H9 (cell line): ENCODE measurements around the gene SEC61B. TPM values are rescaled to one million over a fixed set of nuclear protein-coding genes. Genes with fewer than 3 reads are reported as not detected.

ENCODE experiments used
- DNase-seq: peaks from one replicate; pipeline ENCODE4 v3.0.0-alpha.2; 2017
- H2AFZ ChIP-seq: one replicate; pipeline ENCODE4 v1.6.1; 2013; ENCODE audit warnings: mild to moderate bottlenecking, low read length, control low read depth, moderate library complexity
- H2AK5ac ChIP-seq: 2 replicates; pipeline ENCODE4 v1.6.1; 2013; ENCODE audit warnings: low read length, control low read depth, mixed read lengths; ENCODE audit not compliant: insufficient read length
- H2BK120ac ChIP-seq: one replicate; pipeline ENCODE4 v1.6.1; 2013; ENCODE audit warnings: low read depth, mild to moderate bottlenecking, low read length, control low read depth, inconsistent platforms; ENCODE audit not compliant: poor library complexity, severe bottlenecking
- H2BK12ac ChIP-seq: 2 replicates; pipeline ENCODE4 v1.6.1; 2013; ENCODE audit warnings: low read length, control low read depth, mixed read lengths, low read depth; ENCODE audit not compliant: insufficient read length
- H2BK15ac ChIP-seq: 2 replicates; pipeline ENCODE4 v1.6.1; 2013; ENCODE audit warnings: low read depth, low read length, control low read depth
- H2BK20ac ChIP-seq: one replicate; pipeline ENCODE4 v1.6.1; 2013; ENCODE audit warnings: low read depth, mild to moderate bottlenecking, low read length, control low read depth, inconsistent platforms; ENCODE audit not compliant: poor library complexity, severe bottlenecking
- H2BK5ac ChIP-seq: 2 replicates; pipeline ENCODE4 v1.6.1; 2013; ENCODE audit warnings: low read length, control low read depth, mixed read lengths; ENCODE audit not compliant: insufficient read length
- H3K14ac ChIP-seq: 2 replicates; pipeline ENCODE4 v1.6.1; 2013; ENCODE audit warnings: low read length, control low read depth; ENCODE audit not compliant: insufficient read depth
- H3K18ac ChIP-seq: 2 replicates; pipeline ENCODE4 v1.6.1; 2013; ENCODE audit warnings: low read depth, mild to moderate bottlenecking, mixed read lengths, low read length, control low read depth; ENCODE audit not compliant: insufficient read length
- H3K23ac ChIP-seq: 2 replicates; pipeline ENCODE4 v1.6.1; 2013; ENCODE audit warnings: low read length, control low read depth, mixed read lengths, low read depth; ENCODE audit not compliant: insufficient read length
- H3K23me2 ChIP-seq: 2 replicates; pipeline ENCODE4 v1.6.1; 2013; ENCODE audit warnings: low read depth, mild to moderate bottlenecking, mixed read lengths, low read length, control low read depth; ENCODE audit not compliant: insufficient read length, poor library complexity, severe bottlenecking
- H3K27ac ChIP-seq: 2 replicates; pipeline ENCODE4 v1.5.1; 2013; ENCODE audit warnings: low read length, control low read depth, mixed read lengths, low read depth; ENCODE audit not compliant: insufficient read length
- H3K27me3 ChIP-seq: 2 replicates; pipeline ENCODE4 v1.6.1; 2013; ENCODE audit warnings: low read length, control low read depth, inconsistent platforms; ENCODE audit not compliant: insufficient read depth
- H3K4ac ChIP-seq: 2 replicates; pipeline ENCODE4 v1.6.1; 2013; ENCODE audit warnings: low read depth, mild to moderate bottlenecking, control low read depth, inconsistent platforms, low read length, moderate library complexity
- H3K4me1 ChIP-seq: 2 replicates; pipeline ENCODE4 v1.6.1; 2013; ENCODE audit warnings: low read length, control low read depth, inconsistent platforms; ENCODE audit not compliant: insufficient read depth
- H3K4me2 ChIP-seq: 2 replicates; pipeline ENCODE4 v1.6.1; 2013; ENCODE audit warnings: low read length, control low read depth, mixed read lengths; ENCODE audit not compliant: insufficient read length, insufficient read depth
- H3K56ac ChIP-seq: 2 replicates; pipeline ENCODE4 v1.6.1; 2013; ENCODE audit warnings: low read depth, mild to moderate bottlenecking, mixed read lengths, low read length, control low read depth; ENCODE audit not compliant: insufficient read length
- H3K79me1 ChIP-seq: 2 replicates; pipeline ENCODE4 v1.6.1; 2013; ENCODE audit warnings: low read depth, mild to moderate bottlenecking, moderate library complexity, low read length, control low read depth, inconsistent platforms; ENCODE audit not compliant: insufficient read depth, poor library complexity, severe bottlenecking
- H3K79me2 ChIP-seq: 2 replicates; pipeline ENCODE4 v1.6.1; 2013; ENCODE audit warnings: low read length, control low read depth, inconsistent platforms; ENCODE audit not compliant: insufficient read depth
- H3K9ac ChIP-seq: 2 replicates; pipeline ENCODE4 v1.6.1; 2013; ENCODE audit warnings: low read length, control low read depth, mixed read lengths; ENCODE audit not compliant: insufficient read length; ENCODE audit errors: extremely low read depth
- H3K9me3 ChIP-seq: one replicate; pipeline ENCODE4 v1.6.1; 2013; ENCODE audit warnings: low read depth, low read length, inconsistent platforms; ENCODE audit not compliant: control insufficient read depth
- H3T11ph ChIP-seq: one replicate; pipeline ENCODE4 v1.6.1; 2013; ENCODE audit warnings: mild to moderate bottlenecking, low read length, control low read depth, inconsistent platforms
- H4K20me1 ChIP-seq: one replicate; pipeline ENCODE4 v1.6.1; 2013; ENCODE audit not compliant: control insufficient read depth, insufficient read length, insufficient read depth
- H4K5ac ChIP-seq: 2 replicates; pipeline ENCODE4 v1.6.1; 2013; ENCODE audit warnings: low read depth, mild to moderate bottlenecking, mixed read lengths, low read length, control low read depth; ENCODE audit not compliant: insufficient read length
- H4K8ac ChIP-seq: replicated peaks from 2 replicates; pipeline ENCODE4 v1.6.1; 2013; ENCODE audit warnings: low read length, control low read depth, mixed read lengths, low read depth; ENCODE audit not compliant: insufficient read length
- H4K91ac ChIP-seq: 2 replicates; pipeline ENCODE4 v1.6.1; 2013; ENCODE audit warnings: low read depth, mild to moderate bottlenecking, moderate library complexity, mixed read lengths, low read length, control low read depth; ENCODE audit not compliant: insufficient read length
- H3K27ac Mint-ChIP-seq, 3 experiments: 2 replicates in 2 of 3; 3 replicates in 1 of 3; pipeline ENCODE4 v1.8.0; 2020 to 2021; ENCODE audit warnings: mixed read lengths in 3 of 3, mild to moderate bottlenecking in 1 of 3, moderate library complexity in 1 of 3
- H3K27me3 Mint-ChIP-seq: 2 replicates; pipeline ENCODE4 v1.8.0; 2021; ENCODE audit warnings: low read depth, mild to moderate bottlenecking, moderate library complexity, mixed read lengths
- H3K36me3 Mint-ChIP-seq, 3 experiments: 2 replicates in 2 of 3; 3 replicates in 1 of 3; pipeline ENCODE4 v1.8.0; 2020 to 2021; ENCODE audit warnings: low read depth in 3 of 3, mixed read lengths in 3 of 3; ENCODE audit not compliant: insufficient read depth in 1 of 3
- H3K4me1 Mint-ChIP-seq, 2 experiments: 2 replicates each; pipeline ENCODE4 v1.8.0; 2020; ENCODE audit warnings: mixed read lengths in 2 of 2
- H3K4me3 Mint-ChIP-seq, 2 experiments: 2 replicates in 1 of 2; 3 replicates in 1 of 2; pipeline ENCODE4 v1.8.0; 2020 to 2021; ENCODE audit warnings: mild to moderate bottlenecking in 2 of 2, mixed read lengths in 2 of 2, moderate library complexity in 1 of 2
- H3K9me3 Mint-ChIP-seq, 2 experiments: 2 replicates in 1 of 2; 3 replicates in 1 of 2; pipeline ENCODE4 v1.8.0; 2020; ENCODE audit warnings: mild to moderate bottlenecking in 2 of 2, mixed read lengths in 2 of 2, moderate library complexity in 1 of 2
- WGBS: extraction: QIAGEN DNeasy Blood & Tissue Kit; methylation state at CpG from one replicate; pipeline ENCODE4 v1.1.7; 2013; ENCODE audit warnings: missing lambda C conversion rate, low lambda C conversion rate, mixed read lengths; ENCODE audit not compliant: insufficient read length; ENCODE audit errors: extremely low coverage; 5-methylcytosine and 5-hydroxymethylcytosine counted together
- total RNA-seq: library from RNA; stranded (reverse); gene quantifications from 2 replicates; pipeline ENCODE4 v1.2.1, GENCODE V29; 2021
- TF ChIP-seq, protein P1 (sequence below): fragments of 200-600 bp; sonication (generic); conservative IDR thresholded peaks from 3 replicates; pipeline ENCODE4 v1.8.0; 2021; ENCODE audit warnings: antibody characterized with exemption, mild to moderate bottlenecking

The SEC61B gene
- total RNA-seq, 1 experiment from 2014 or later, result 142 TPM

DNA sequence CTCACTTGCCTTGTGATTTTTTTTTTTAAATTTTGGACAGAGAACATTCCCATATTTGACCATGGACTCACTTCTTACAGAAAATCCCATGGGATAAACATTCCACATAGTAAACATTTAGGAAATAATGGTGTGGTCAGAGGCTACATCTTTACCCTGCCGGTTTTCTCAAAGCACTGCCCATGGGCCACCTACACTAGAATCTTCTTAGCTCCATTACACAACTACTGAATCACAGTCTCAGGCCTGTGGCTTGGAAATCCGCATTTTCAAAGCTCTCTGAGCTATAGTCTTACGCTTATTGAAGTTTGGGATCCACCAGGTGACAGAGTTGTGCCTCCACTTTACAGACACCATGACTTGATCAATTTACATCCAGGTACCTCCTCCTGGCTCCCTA lies 39.7 kb upstream of the SEC61B start:
- no peak overlapping the region for H2BK5ac ChIP-seq
- Mint-ChIP-seq H3K4me1 (peaks cover 24 to 29% of the 10 kb centered on the region in 2 experiments), H3K27me3 (peaks cover 3% of the 10 kb centered on the region), H3K36me3 (no peaks in the 10 kb centered on the region), H3K9me3 (no peaks in the 10 kb centered on the region; a peak in 1 of 5 replicates), H3K27ac (no peak overlapping the region), H3K4me3 (no peak overlapping the region)
- no peak for DNase-seq
- H2BK120ac ChIP-seq, result no peak overlapping the region
- TF ChIP-seq, protein P1, sequence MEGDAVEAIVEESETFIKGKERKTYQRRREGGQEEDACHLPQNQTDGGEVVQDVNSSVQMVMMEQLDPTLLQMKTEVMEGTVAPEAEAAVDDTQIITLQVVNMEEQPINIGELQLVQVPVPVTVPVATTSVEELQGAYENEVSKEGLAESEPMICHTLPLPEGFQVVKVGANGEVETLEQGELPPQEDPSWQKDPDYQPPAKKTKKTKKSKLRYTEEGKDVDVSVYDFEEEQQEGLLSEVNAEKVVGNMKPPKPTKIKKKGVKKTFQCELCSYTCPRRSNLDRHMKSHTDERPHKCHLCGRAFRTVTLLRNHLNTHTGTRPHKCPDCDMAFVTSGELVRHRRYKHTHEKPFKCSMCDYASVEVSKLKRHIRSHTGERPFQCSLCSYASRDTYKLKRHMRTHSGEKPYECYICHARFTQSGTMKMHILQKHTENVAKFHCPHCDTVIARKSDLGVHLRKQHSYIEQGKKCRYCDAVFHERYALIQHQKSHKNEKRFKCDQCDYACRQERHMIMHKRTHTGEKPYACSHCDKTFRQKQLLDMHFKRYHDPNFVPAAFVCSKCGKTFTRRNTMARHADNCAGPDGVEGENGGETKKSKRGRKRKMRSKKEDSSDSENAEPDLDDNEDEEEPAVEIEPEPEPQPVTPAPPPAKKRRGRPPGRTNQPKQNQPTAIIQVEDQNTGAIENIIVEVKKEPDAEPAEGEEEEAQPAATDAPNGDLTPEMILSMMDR, result no peak
- H3K4ac ChIP-seq, result no peak overlapping the region
- no peak overlapping the region for H3K9ac ChIP-seq
- H3K27me3 ChIP-seq, result no peaks in the 10 kb centered on the region
- no peaks in the 10 kb centered on the region for H4K20me1 ChIP-seq
- H3K23ac ChIP-seq, result no peak overlapping the region
- no peak overlapping the region for H3K4me2 ChIP-seq
- H3K79me2 ChIP-seq, result no peaks in the 10 kb centered on the region
- no peak overlapping the region for H3K14ac ChIP-seq
- no peak overlapping the region for H3K18ac ChIP-seq
- no peak overlapping the region for H4K8ac ChIP-seq
- H3K9me3 ChIP-seq, result no peaks in the 10 kb centered on the region
- H2AK5ac ChIP-seq, result no peak overlapping the region
- H3T11ph ChIP-seq, result no peak overlapping the region
- H3K4me1 ChIP-seq, result no peaks in the 10 kb centered on the region; the same call in 1 of the 2 replicates
- H4K5ac ChIP-seq, result no peak overlapping the region
- H3K79me1 ChIP-seq, result no peaks in the 10 kb centered on the region
- H3K23me2 ChIP-seq, result no peaks in the 10 kb centered on the region
- no peak overlapping the region for H3K27ac ChIP-seq
- H2BK20ac ChIP-seq, result no peak overlapping the region
- H2BK12ac ChIP-seq, result no peak overlapping the region
- H2AFZ ChIP-seq, result no peak overlapping the region
- H2BK15ac ChIP-seq, result no peak overlapping the region
- WGBS, result no CpG with 5 or more reads among the region's 3 CpGs
- no peak overlapping the region for H3K56ac ChIP-seq
- H4K91ac ChIP-seq, result no peak overlapping the region
